GM19240 (cell line): ENCODE data around the gene SCFD2.

Source experiments
- DNase-seq: peaks from one replicate; pipeline ENCODE4 v3.0.0; 2011; ENCODE audit warnings: low spot score; ENCODE audit not compliant: insufficient read length

Gene SCFD2

DNA sequence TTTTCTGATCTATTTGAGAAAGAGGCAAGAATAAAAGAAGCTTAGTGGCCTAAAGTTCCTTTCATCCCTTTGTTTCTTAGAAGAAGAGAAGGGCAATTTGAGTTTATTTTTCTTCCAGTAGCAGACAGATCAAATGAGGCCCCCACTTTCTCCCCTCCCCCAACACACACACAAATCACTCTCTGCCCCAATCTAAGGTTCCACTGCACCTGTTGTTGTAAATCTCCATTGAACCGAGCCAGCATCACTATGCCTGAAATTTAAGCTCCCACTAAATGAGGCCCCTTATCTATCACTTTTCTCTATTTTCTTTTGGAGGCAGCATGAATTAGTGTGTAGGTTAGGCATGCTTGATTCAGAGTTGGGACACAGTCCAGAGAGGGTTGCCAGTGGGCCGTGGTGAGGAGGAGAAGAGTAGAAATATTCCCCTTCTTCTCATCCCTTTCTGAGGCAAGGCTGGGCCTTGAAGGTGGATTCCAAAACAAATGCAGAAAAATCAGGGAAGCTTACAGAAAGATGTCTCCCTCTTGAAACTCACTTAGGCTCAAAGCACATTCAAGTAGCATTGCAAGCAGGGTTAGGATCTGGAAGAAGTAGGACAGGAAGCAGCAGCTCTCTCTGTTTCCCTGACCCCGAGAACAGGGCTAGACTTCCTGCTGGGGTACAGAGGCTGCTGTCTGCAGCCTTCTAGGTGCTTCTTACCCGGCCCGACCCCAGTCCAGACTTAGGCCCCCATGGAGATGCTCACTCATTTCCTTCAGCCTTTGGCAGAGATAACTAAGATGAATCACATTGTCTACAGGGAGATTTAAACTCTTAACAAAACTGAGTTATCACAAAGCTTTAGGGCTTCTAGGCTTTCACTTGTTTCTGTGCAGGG lies 433.0 kb downstream of the SCFD2 start:
- no peak for DNase-seq

- DNase-seq, result no peak
These were observed 434.6 kb downstream of the SCFD2 start for GRCh38 chr4:52931243-52931642.

DNA sequence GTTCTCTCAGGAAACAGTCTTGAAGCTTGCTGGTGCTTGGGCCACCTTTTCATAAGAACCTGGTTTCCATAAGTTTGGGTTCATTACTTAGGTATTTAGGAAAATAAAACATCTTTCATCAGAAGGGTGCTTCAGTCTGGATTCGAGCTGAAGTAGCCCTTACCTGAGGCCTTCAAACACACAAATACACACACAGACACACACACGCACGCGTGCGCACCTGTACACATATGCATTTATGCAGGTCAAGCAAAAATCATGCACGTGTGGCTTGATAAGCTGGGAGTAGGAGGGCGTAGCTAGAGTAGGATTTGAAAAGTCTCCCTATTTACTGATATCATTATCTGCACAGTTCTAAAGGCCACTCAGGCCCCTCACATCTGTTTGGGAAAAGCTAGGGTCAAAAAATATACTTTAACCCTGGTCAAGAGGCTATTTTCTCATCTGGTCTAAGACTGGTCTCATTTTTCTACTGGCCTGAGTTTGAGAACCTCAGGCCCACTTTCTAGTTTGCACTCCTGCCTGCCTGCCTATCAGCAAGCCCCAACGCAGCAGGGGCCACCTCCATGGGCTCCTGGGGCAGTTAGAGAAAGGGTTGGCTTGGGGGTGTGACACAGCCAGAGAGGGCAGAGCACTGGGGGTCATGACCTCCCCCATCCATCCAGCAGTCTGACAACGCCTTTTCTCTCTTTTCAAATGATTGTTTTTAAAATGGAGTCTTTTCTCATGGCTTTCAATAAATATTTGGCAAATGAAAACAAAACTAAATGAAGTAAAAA lies 439.5 kb downstream of the SCFD2 start:
- no peak for DNase-seq

DNA sequence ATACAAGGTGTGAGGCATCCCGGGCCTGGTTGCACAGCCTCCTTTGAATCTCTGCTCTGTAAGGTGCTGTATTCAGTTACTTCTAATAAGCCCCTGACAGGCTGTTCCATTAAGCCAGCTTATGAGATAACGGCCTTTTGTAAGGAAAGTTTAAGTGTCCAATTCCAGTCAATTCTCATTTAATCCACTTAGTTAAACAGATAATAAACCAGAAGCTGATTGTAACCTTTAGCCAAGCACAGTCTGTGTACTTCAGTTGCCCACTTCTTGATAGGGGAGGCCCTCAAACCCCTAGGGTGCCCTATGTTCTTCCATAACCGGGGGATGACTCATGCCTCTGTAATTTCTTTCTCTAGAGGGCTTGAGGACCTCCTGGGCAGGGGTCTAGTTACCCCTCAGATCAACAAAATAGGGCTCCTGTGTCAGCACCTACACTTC lies 440.3 kb downstream of the SCFD2 start:
- no peak for DNase-seq

DNA sequence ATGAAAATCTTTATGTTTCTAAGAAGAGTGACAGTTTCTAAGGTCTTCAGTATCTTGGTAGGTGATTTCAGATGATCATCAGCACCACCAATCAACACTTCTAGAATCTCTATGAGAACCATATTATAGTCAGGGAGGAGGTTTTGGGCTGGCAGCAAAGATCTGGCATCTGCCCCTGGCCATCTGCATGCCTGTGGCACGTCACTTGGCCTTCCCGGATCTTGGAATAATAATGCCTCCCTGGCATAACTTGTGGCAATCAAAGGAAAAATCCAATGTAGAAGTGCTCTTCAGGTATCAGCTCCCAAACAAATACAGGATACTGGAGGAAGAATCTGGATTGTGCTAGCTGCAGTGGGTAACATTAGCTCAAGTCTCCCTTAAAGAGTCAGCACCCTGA lies 446.4 kb downstream of the SCFD2 start:
- DNase-seq, result no peak

DNA sequence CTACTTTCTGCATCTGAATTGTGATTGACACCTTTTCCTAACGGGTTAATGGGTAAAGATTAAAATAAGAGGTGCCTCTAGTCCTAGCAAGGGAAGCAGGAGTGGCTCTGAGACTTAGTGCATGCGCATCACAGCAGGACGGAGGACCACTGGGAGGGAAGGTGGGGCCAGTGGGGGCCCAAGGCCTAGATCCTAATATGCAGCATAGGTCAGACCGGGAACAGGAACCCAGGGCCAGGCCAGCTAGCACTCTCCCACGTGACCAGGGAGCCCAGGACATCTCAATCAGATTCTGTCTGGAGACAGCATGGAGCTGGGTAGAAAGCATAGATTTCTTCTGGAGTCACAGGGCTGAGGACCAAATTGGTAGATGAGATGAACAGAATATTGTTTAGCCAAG lies 448.0 kb downstream of the SCFD2 start:
- DNase-seq, result no peak

- no peak for DNase-seq
These were observed 450.0 kb downstream of the SCFD2 start for GRCh38 chr4:52915730-52916300.

- no peak for DNase-seq
These were observed 450.7 kb downstream of the SCFD2 start for GRCh38 chr4:52915191-52915590.

DNA sequence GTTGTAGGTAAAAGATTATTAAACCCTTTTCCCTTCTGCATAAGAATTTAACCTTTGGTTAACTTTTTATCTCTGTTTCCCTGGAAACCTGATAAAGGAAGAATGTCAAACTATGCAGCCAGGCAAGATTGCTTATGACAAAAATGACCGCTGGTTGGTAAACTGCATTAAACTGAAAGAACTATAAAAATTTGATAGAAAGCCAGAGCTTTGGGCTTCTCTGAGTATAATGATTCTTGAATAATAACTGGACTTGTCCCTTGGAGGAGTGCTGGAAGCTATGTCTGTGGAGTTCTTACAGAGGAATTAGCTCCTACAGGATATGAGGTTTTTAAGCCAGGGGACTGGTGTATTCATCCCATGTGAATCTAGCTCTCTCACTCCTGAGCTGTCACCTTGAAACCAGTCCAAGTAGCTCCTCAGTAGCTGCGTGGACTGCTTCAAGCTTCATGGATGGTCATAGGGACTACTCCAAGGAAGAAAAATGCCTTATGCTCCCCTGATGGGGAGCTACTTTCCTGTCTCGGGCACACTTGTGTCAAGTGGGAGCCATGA lies 451.7 kb downstream of the SCFD2 start:
- no peak for DNase-seq

- no peak for DNase-seq
These were observed 453.3 kb downstream of the SCFD2 start for GRCh38 chr4:52912608-52913007.

GRCh38 chr4:52911684-52912294 lies 454.1 kb downstream of the SCFD2 start:
- peak; percentile 41 for DNase-seq

DNA sequence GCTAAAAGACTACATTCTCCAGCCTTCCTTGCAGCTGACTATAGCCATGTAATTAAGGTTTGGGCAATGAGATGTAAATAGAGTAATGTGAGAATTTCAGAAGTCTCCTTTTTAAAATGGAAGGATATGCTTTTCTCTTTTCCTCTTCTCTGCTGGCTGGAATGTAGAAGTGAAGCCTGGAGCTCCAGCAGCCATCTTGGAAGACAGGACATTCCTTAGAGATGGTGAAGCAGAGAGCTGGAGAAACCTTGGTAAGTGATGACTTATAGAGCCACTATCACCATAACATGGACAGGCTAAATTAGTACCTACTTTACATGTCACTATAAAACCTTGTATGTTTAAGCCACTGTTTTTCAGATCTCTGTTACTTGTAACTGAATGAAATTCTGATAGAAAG lies 455.7 kb downstream of the SCFD2 start:
- DNase-seq, result no peak

DNA sequence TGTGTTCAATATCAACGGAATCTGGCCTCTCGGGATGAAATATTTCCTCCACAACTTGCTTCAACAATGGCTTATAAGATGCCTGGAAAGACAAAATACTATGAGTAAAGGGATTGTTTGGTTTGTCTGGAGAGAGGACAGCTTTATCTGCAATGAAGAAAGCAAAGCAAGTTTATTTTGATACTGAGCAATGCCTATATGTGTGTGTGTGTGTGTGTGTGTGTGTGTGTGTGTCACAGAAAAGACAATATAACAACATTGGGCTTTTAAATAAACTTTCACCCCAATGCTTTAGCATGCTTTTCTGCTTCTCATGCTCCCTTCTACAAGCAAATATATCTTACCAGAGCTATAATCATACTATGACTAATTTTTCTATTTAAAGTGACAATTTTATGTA lies 458.4 kb downstream of the SCFD2 start:
- DNase-seq, result no peak

GRCh38 chr4:52904421-52904820 lies 461.4 kb downstream of the SCFD2 start:
- no peak for DNase-seq

- no peak for DNase-seq
These were observed 462.6 kb downstream of the SCFD2 start for GRCh38 chr4:52903273-52903672.

DNA sequence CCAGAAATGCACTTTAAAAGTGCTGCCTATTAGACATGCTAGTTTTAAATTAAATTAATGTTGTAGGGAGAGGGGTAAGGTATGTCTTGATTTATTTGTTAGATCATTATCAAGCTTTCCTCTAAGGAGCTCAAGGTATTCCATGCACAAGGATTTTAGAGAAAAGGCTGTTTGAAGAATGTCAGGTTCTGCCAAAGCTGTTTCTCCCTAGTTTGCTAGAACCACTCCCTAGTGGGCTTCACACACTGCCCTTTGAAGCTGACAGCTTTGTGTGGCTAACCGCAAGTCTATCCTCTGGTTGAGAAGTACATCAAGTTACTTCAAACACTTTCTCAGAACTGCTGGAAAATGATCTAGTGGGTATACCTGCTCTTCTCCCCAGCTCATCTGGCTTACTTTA lies 471.4 kb downstream of the SCFD2 start:
- no peak for DNase-seq

DNA sequence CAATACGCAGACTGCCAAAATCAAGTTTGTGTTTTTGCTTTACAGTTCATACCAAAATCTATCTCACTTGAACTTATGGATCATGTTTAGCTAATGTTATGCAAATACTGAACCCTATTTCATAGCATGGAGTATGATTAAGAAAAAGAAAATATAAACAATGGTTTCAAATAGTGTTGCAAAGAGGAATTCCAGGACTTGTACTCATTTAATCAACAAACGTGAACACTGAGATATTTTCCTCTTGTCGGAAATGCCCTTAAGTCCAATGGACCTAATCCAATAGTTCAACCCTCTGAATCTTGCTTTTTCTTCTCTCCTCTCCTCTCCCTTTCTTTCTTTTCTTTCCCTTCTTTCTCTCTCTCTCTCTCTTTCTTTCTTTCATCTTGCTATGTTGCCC lies 473.0 kb downstream of the SCFD2 start:
- DNase-seq, result no peak

GRCh38 chr4:52891743-52892142 lies 474.1 kb downstream of the SCFD2 start:
- DNase-seq, result no peak

- no peak for DNase-seq
These were observed 475.4 kb downstream of the SCFD2 start for GRCh38 chr4:52890521-52890791.

DNA sequence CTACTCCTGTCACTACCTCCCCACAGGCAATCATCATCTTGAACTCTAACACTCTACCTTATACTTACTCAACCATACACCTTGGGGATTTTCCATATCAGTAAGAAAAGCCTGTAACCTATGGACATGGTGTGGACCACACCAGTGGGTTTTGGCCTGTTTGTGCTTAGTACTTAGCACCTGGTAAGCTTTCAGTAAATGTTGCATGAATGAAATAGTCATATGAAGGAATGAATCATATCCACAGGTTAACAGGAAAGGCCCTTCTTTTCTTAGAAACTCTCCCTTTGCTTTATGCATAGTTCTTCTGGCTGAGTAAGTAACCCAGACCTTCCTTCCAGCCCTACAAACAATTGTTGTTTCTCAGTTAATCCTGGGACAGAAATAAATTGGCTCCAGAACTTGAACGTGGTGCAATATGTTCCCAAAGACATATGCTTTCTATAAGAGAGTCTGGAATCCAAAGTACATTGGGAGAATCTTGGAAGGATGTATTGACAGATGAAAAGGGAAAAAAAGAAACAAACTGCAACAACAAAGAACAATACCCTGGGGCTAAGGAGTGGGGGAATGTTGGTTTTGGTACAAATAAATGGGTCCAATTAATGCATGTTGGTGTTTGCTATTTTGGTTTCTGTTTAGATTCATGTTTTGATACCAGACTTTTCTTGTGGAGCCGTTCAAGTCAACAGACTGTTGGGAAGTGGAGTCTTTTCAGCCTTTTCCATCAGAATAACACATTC lies 475.9 kb downstream of the SCFD2 start:
- DNase-seq, result no peak

DNA sequence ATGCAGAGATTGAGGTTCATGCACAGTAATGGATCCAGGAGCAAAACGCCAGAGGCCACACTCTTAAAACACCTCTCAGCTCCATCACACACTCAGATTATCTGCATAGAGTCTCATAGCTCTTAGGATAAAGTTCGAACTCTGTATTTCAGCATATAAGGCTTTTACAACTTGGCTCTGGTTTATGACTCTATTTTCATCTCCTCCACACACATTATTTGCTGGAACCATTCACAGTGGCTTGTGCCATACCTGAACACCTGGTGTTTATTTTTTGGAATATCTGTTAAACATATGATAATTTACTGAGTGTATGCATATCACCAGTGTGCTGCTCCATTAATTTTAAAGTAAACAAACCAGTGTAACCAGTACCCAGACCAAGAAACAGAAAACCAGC lies 476.5 kb downstream of the SCFD2 start:
- DNase-seq, result no peak
